Colonic mucosa (tissue), 4 donors: ENCODE data around the gene TTC27. TPM values are rescaled to one million over a fixed set of nuclear protein-coding genes. Genes with fewer than 3 reads are reported as not detected.

Source experiments
- DNase-seq: peaks from one replicate; pipeline ENCODE4 v3.0.0-alpha.2; 2020
- H3K27ac ChIP-seq: fragments of 200-600 bp; one replicate; pipeline ENCODE4 v1.8.0; 2021
- H3K27me3 ChIP-seq: fragments of 200-600 bp; one replicate; pipeline ENCODE4 v1.8.0; 2021
- H3K36me3 ChIP-seq: fragments of 200-600 bp; one replicate; pipeline ENCODE4 v1.8.0; 2021
- H3K4me1 ChIP-seq: fragments of 200-600 bp; one replicate; pipeline ENCODE4 v1.8.0; 2021; ENCODE audit warnings: mild to moderate bottlenecking
- H3K4me3 ChIP-seq: fragments of 200-600 bp; one replicate; pipeline ENCODE4 v1.8.0; 2021
- H3K9ac ChIP-seq, 2 donors: one replicate each; pipeline ENCODE4 v1.7.0; 2013; ENCODE audit warnings: control low read depth in 2 of 2, low read depth in 2 of 2, low read length in 2 of 2
- H3K9me3 ChIP-seq: fragments of 200-600 bp; one replicate; pipeline ENCODE4 v1.8.0; 2021
- intact Hi-C: fragments of 100-400 bp; cut with DNase I; formaldehyde crosslinking; loops from one replicate; pipeline ENCODE4 v1.14.1; 2022
- total RNA-seq, 2 donors: library from RNA; stranded (reverse); fragmentation: NEBNext Ultra II Directional in 1 of 2; extraction: Animal tissue kit (Norgen Biotek cat#: 25700) in 1 of 2; gene quantifications; one replicate each; pipeline ENCODE4 v1.2.1, GENCODE V29; 2021
- TF ChIP-seq, protein P1 (sequence below): fragments of 200-600 bp; IDR thresholded peaks from one replicate; pipeline ENCODE4 v1.8.0; 2022; ENCODE audit warnings: antibody characterized with exemption, mild to moderate bottlenecking
- donor health status: healthy.
- donor health status: DM: no; HTN: no; CAD: no.
- donor health status: DM: no; HTN: no; CAD: no.

TTC27 gene
- total RNA-seq, 2 donors from 2014 or later = 10.0 to 15.5 TPM

DNA sequence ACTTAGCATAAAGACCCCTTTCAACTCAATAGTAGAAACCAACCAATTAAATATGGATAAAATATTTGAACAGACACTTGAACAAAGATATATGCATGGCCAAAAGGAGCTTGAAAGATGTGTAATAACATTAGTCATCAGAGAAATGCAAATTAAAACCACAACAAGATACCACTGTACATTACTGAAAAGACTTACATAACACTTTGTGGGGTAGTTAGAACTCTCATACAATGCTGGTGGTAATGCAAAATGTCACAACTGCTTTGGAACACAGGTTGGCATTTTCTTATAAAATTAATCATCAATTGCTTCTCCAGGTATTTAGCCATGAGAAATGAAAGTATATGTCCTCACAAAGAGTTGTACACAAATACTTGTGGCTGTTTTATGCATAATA lies 60.7 kb downstream of the TTC27 start:
- H3K9me3 ChIP-seq = no peaks in the 10 kb centered on the region
- no peaks in the 10 kb centered on the region for H3K27me3 ChIP-seq
- no peaks in the 10 kb centered on the region for H3K4me1 ChIP-seq
- no peak overlapping the region for H3K9ac ChIP-seq
- TF ChIP-seq, protein P1, sequence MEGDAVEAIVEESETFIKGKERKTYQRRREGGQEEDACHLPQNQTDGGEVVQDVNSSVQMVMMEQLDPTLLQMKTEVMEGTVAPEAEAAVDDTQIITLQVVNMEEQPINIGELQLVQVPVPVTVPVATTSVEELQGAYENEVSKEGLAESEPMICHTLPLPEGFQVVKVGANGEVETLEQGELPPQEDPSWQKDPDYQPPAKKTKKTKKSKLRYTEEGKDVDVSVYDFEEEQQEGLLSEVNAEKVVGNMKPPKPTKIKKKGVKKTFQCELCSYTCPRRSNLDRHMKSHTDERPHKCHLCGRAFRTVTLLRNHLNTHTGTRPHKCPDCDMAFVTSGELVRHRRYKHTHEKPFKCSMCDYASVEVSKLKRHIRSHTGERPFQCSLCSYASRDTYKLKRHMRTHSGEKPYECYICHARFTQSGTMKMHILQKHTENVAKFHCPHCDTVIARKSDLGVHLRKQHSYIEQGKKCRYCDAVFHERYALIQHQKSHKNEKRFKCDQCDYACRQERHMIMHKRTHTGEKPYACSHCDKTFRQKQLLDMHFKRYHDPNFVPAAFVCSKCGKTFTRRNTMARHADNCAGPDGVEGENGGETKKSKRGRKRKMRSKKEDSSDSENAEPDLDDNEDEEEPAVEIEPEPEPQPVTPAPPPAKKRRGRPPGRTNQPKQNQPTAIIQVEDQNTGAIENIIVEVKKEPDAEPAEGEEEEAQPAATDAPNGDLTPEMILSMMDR = no peak
- DNase-seq = no peak
- no peak overlapping the region for H3K27ac ChIP-seq
- H3K36me3 ChIP-seq = no peaks in the 10 kb centered on the region
- no peak overlapping the region for H3K4me3 ChIP-seq
- intact Hi-C loops = no loop called here

DNA sequence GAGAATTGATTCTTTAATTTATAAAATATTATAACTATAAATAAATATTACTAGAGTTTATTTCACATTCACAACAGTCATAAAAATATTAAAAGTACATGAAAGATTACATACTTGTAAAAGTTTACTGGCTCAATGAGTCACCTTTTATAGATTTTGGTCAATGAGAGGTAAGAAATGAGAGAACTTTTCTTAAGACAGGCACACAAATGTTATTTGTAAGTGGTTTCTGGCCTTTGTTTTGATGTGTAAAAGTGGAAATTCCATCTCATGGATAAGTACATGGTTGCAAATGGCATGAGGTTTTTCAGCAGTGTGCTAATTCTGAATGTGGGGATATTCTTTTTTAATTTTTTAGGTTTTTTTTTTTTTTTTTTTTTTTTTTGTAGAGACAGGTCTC lies 63.8 kb downstream of the TTC27 start:
- H3K4me1 ChIP-seq = no peaks in the 10 kb centered on the region
- no peaks in the 10 kb centered on the region for H3K27me3 ChIP-seq
- H3K36me3 ChIP-seq = no peaks in the 10 kb centered on the region
- TF ChIP-seq, protein P1 = no peak
- H3K27ac ChIP-seq = no peak overlapping the region
- no peak for DNase-seq
- H3K9me3 ChIP-seq = no peaks in the 10 kb centered on the region
- no peak overlapping the region for H3K9ac ChIP-seq
- H3K4me3 ChIP-seq = no peak overlapping the region
- intact Hi-C loops = no loop called here

DNA sequence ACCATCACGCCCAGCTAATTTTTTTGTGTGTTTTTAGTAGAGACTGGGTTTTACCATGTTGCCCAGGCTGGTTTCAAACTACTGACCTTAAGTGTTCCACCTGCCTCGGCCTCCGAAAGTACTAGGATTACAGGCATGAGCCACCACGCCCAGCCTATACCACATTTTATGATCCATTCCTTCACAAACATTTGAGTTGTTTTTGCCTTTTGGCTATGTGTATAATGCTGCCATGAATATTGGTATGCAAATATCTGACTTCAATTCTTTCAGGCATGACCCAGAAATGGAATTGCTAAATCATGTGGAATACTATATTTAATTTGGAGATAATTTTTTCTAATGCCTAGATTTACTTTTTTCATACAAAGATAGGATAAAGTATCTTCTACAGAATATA lies 68.6 kb downstream of the TTC27 start:
- no peaks in the 10 kb centered on the region for H3K27me3 ChIP-seq
- H3K4me1 ChIP-seq = no peaks in the 10 kb centered on the region
- TF ChIP-seq, protein P1 = no peak
- H3K4me3 ChIP-seq = no peak overlapping the region
- DNase-seq = no peak
- intact Hi-C loops = no loop called here
- H3K9ac ChIP-seq = no peak overlapping the region
- no peak overlapping the region for H3K27ac ChIP-seq
- H3K36me3 ChIP-seq = no peaks in the 10 kb centered on the region
- no peaks in the 10 kb centered on the region for H3K9me3 ChIP-seq

DNA sequence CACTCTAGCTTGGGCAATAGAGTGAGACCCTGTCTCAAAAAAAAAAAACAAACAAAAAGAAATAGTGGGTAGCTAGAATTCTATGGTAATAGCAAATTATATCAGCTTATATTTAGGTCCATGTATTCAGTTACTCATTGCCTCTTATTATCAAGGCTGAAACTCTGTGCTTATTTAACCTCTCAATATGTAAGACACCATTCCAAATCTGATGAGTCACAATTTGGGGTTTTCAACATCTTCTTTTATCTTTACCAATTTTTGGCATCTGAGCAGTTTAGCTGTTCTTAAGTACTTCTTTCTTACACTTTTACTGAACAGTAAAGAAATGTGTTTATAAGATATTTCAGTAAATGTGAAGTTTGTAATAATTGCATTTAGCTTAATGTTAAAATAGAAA lies 69.3 kb downstream of the TTC27 start:
- no peaks in the 10 kb centered on the region for H3K4me1 ChIP-seq
- no peak overlapping the region for H3K27ac ChIP-seq

DNA sequence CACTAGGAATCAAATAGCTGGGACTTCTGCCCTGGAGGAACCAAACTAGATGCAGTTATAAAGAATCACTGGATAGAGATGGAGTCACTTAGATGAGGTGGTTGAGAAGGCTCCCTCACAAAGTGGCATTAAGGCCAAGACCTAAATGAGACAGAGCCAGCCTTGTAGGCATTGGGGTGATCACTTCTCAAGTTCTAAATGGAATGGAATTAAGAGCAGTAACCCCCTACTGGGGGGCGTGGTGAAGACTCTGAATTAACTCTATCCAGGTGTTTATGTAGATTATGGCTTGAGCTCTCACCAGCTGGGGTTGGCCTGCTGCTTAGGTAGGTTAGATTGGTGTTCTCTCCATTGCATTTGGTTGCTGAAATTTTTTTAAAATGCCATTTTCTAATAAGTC lies 71.3 kb downstream of the TTC27 start:
- no peaks in the 10 kb centered on the region for H3K36me3 ChIP-seq
- DNase-seq = no peak
- H3K9me3 ChIP-seq = no peaks in the 10 kb centered on the region
- H3K27ac ChIP-seq = no peak overlapping the region
- TF ChIP-seq, protein P1 = no peak
- no peaks in the 10 kb centered on the region for H3K4me1 ChIP-seq
- H3K4me3 ChIP-seq = no peak overlapping the region
- intact Hi-C loops = no loop called here
- no peak overlapping the region for H3K9ac ChIP-seq
- H3K27me3 ChIP-seq = no peaks in the 10 kb centered on the region

More for the DNA sequence above, 69.3 kb downstream of the TTC27 start:
- no peak for DNase-seq
- no peak overlapping the region for H3K9ac ChIP-seq
- no peaks in the 10 kb centered on the region for H3K36me3 ChIP-seq
- H3K4me3 ChIP-seq = no peak overlapping the region
- TF ChIP-seq, protein P1 = no peak
- H3K27me3 ChIP-seq = no peaks in the 10 kb centered on the region
- no peaks in the 10 kb centered on the region for H3K9me3 ChIP-seq
- intact Hi-C loops = no loop called here

DNA sequence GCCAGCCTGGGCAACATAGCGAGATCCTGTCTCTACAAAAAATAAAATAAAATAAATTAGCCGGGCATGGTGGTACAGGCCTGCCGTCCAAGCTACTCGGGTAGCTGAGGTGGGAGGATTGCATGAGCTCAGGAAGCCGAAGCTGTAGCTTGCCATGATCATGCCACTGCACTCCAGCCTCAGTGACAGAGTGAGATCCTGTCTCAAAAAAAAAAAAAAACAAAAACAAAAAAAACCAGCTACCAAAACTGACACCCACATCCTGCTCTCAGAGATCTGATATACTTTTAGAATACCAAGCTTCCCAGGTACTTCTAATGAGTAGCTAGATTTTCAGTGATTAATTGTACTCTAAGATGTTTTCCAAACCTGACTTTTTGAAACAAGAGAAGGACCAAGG lies 74.0 kb downstream of the TTC27 start:
- H3K36me3 ChIP-seq = no peaks in the 10 kb centered on the region
- H3K9ac ChIP-seq = no peak overlapping the region
- TF ChIP-seq, protein P1 = no peak
- no peak overlapping the region for H3K4me3 ChIP-seq
- H3K27ac ChIP-seq = no peak overlapping the region
- H3K27me3 ChIP-seq = no peaks in the 10 kb centered on the region
- intact Hi-C loops = no loop called here
- no peaks in the 10 kb centered on the region for H3K9me3 ChIP-seq
- DNase-seq = no peak
- H3K4me1 ChIP-seq = no peaks in the 10 kb centered on the region
